T-helper 2 cell treated with Interferon-gamma antibody and Interleukin-4, amounts not matched to agents 5 μg/mL and 100 μg/mL, for 36 hours (primary cell): ENCODE measurements around the gene NDST4.

Experiments used
- DNase-seq: peaks from one replicate; pipeline ENCODE4 v3.0.0; 2021; ENCODE audit warnings: low spot score
- H3K27ac Mint-ChIP-seq: one replicate; pipeline ENCODE4 v1.8.0; 2021; ENCODE audit warnings: mild to moderate bottlenecking, mixed read lengths
- H3K27me3 Mint-ChIP-seq: one replicate; pipeline ENCODE4 v1.8.0; 2021; ENCODE audit warnings: low read depth, mixed read lengths
- H3K36me3 Mint-ChIP-seq: one replicate; pipeline ENCODE4 v1.8.0; 2021; ENCODE audit warnings: low read depth, mixed read lengths
- H3K4me1 Mint-ChIP-seq: one replicate; pipeline ENCODE4 v1.8.0; 2021; ENCODE audit warnings: low read depth, mixed read lengths
- H3K4me3 Mint-ChIP-seq: one replicate; pipeline ENCODE4 v1.8.0; 2022; ENCODE audit warnings: mild to moderate bottlenecking, moderate library complexity, mixed read lengths
- H3K9me3 Mint-ChIP-seq: one replicate; pipeline ENCODE4 v1.8.0; 2021; ENCODE audit warnings: mixed read lengths

The NDST4 gene

GRCh38 chr4:114921191-114921590, 192.2 kb downstream of the NDST4 start:
- Mint-ChIP-seq H3K27ac (no peak overlapping the region), H3K4me3 (no peak overlapping the region), H3K4me1 (no peaks in the 10 kb centered on the region), H3K27me3 (no peaks in the 10 kb centered on the region), H3K9me3 (no peaks in the 10 kb centered on the region), H3K36me3 (no peaks in the 10 kb centered on the region)
- DNase-seq: no peak

- Mint-ChIP-seq H3K9me3 (no peaks in the 10 kb centered on the region), H3K4me1 (no peaks in the 10 kb centered on the region), H3K4me3 (no peak overlapping the region), H3K27me3 (no peaks in the 10 kb centered on the region), H3K27ac (no peak overlapping the region), H3K36me3 (no peaks in the 10 kb centered on the region)
- no peak for DNase-seq
Observed at GRCh38 chr4:114911111-114911510, 202.3 kb downstream of the NDST4 start.

GRCh38 chr4:114907568-114907967, 205.9 kb downstream of the NDST4 start:
- no peaks in the 10 kb centered on the region for H3K4me1 Mint-ChIP-seq
- H3K27ac Mint-ChIP-seq: no peak overlapping the region
- H3K4me3 Mint-ChIP-seq: no peak overlapping the region
- DNase-seq: no peak
- no peaks in the 10 kb centered on the region for H3K9me3 Mint-ChIP-seq
- no peaks in the 10 kb centered on the region for H3K27me3 Mint-ChIP-seq
- no peaks in the 10 kb centered on the region for H3K36me3 Mint-ChIP-seq

- Mint-ChIP-seq H3K36me3 (no peaks in the 10 kb centered on the region), H3K9me3 (no peaks in the 10 kb centered on the region), H3K27me3 (no peaks in the 10 kb centered on the region), H3K4me3 (no peak overlapping the region), H3K27ac (no peak overlapping the region), H3K4me1 (no peaks in the 10 kb centered on the region)
- DNase-seq: no peak
Observed at GRCh38 chr4:114905017-114905416, 208.4 kb downstream of the NDST4 start.

GRCh38 chr4:114900934-114901333, 212.5 kb downstream of the NDST4 start:
- DNase-seq: no peak
- no peaks in the 10 kb centered on the region for H3K4me1 Mint-ChIP-seq
- no peaks in the 10 kb centered on the region for H3K36me3 Mint-ChIP-seq
- H3K4me3 Mint-ChIP-seq: no peak overlapping the region
- no peaks in the 10 kb centered on the region for H3K27me3 Mint-ChIP-seq
- H3K9me3 Mint-ChIP-seq: no peaks in the 10 kb centered on the region
- H3K27ac Mint-ChIP-seq: no peak overlapping the region

- H3K4me1 Mint-ChIP-seq: no peaks in the 10 kb centered on the region
- no peaks in the 10 kb centered on the region for H3K27me3 Mint-ChIP-seq
- DNase-seq: no peak
- H3K36me3 Mint-ChIP-seq: no peaks in the 10 kb centered on the region
- H3K27ac Mint-ChIP-seq: no peak overlapping the region
- H3K9me3 Mint-ChIP-seq: peaks cover 3% of the 10 kb centered on the region
- H3K4me3 Mint-ChIP-seq: no peak overlapping the region
Observed at GRCh38 chr4:114890773-114891172, 222.6 kb downstream of the NDST4 start.

GRCh38 chr4:114886761-114887160, 226.7 kb downstream of the NDST4 start:
- H3K36me3 Mint-ChIP-seq: no peaks in the 10 kb centered on the region
- H3K4me1 Mint-ChIP-seq: no peaks in the 10 kb centered on the region
- H3K27ac Mint-ChIP-seq: no peak overlapping the region
- no peaks in the 10 kb centered on the region for H3K9me3 Mint-ChIP-seq
- no peak overlapping the region for H3K4me3 Mint-ChIP-seq
- no peaks in the 10 kb centered on the region for H3K27me3 Mint-ChIP-seq
- DNase-seq: no peak

- Mint-ChIP-seq H3K9me3 (no peaks in the 10 kb centered on the region), H3K27ac (no peak overlapping the region), H3K4me1 (no peaks in the 10 kb centered on the region), H3K4me3 (no peak overlapping the region), H3K36me3 (no peaks in the 10 kb centered on the region), H3K27me3 (no peaks in the 10 kb centered on the region)
- DNase-seq: no peak
Observed at GRCh38 chr4:114883641-114884040, 229.8 kb downstream of the NDST4 start.

GRCh38 chr4:114879916-114880669, 233.3 kb downstream of the NDST4 start:
- Mint-ChIP-seq H3K27ac (no peak overlapping the region), H3K27me3 (no peaks in the 10 kb centered on the region), H3K4me3 (no peak overlapping the region), H3K9me3 (no peaks in the 10 kb centered on the region), H3K36me3 (no peaks in the 10 kb centered on the region), H3K4me1 (no peaks in the 10 kb centered on the region)
- no peak for DNase-seq

GRCh38 chr4:114875630-114876029, 237.8 kb downstream of the NDST4 start:
- no peak for DNase-seq
- Mint-ChIP-seq H3K36me3 (no peaks in the 10 kb centered on the region), H3K4me1 (no peaks in the 10 kb centered on the region), H3K27me3 (no peaks in the 10 kb centered on the region), H3K9me3 (no peaks in the 10 kb centered on the region), H3K27ac (no peak overlapping the region), H3K4me3 (no peak overlapping the region)

- no peaks in the 10 kb centered on the region for H3K4me1 Mint-ChIP-seq
- H3K9me3 Mint-ChIP-seq: no peaks in the 10 kb centered on the region
- no peaks in the 10 kb centered on the region for H3K27me3 Mint-ChIP-seq
- no peaks in the 10 kb centered on the region for H3K36me3 Mint-ChIP-seq
- no peak for DNase-seq
- no peak overlapping the region for H3K4me3 Mint-ChIP-seq
- H3K27ac Mint-ChIP-seq: no peak overlapping the region
Observed at GRCh38 chr4:114874321-114874720, 239.1 kb downstream of the NDST4 start.

GRCh38 chr4:114870987-114871386, 242.4 kb downstream of the NDST4 start:
- Mint-ChIP-seq H3K9me3 (no peaks in the 10 kb centered on the region), H3K4me1 (no peaks in the 10 kb centered on the region), H3K27me3 (no peaks in the 10 kb centered on the region), H3K27ac (no peak overlapping the region), H3K36me3 (no peaks in the 10 kb centered on the region), H3K4me3 (no peak overlapping the region)
- DNase-seq: no peak

- Mint-ChIP-seq H3K4me1 (no peaks in the 10 kb centered on the region), H3K36me3 (no peaks in the 10 kb centered on the region), H3K4me3 (no peak overlapping the region), H3K9me3 (no peaks in the 10 kb centered on the region), H3K27ac (no peak overlapping the region), H3K27me3 (no peaks in the 10 kb centered on the region)
- DNase-seq: no peak
Observed at GRCh38 chr4:114866901-114867670, 246.3 kb downstream of the NDST4 start.

GRCh38 chr4:114864060-114864459, 249.4 kb downstream of the NDST4 start:
- Mint-ChIP-seq H3K27me3 (no peaks in the 10 kb centered on the region), H3K36me3 (no peaks in the 10 kb centered on the region), H3K4me3 (no peak overlapping the region), H3K27ac (no peak overlapping the region), H3K9me3 (no peaks in the 10 kb centered on the region), H3K4me1 (no peaks in the 10 kb centered on the region)
- DNase-seq: no peak
